Measurements from ENCODE around the gene ENG.

The ENG gene

DNA sequence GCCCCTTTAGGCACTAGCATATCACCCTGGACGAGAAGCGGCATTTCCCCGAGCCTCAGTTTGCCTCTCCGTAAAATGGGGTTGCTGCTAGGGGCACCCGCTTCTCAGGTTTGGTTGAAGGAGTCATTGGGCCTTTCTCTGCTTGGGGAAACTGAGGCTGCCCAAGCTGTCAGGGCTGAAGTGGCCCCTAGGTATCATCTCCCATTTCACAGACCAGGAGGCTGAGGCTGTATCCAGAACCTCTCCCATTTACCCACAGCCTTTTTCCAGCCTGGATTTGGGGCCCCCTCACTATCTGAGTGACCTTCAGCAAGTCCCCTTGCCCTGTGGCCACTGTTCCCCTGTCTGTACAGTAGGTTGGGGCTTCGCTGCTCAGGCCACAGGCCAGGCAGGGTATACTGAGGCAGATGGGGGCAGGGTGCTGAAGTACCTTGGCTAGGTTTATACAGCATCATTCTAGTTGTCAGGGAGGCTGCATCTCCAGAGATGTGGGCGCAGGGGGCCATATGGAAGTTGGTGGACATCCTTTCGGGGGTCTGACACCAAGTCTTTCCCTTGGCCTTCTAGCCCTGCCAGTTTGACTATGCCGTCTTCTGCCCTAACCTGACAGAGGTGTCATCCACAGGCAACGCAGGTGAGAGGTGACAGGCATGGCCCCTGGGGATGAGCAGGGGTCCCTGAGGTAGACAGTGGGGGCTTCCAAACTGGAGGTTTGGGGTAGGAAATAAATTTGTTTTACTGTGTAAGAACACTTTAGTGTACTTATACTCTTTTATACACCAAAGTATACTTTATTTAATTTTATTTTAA lies 43.9 kb downstream of the ENG start (continued):
- TF ChIP-seq, protein P1, sequence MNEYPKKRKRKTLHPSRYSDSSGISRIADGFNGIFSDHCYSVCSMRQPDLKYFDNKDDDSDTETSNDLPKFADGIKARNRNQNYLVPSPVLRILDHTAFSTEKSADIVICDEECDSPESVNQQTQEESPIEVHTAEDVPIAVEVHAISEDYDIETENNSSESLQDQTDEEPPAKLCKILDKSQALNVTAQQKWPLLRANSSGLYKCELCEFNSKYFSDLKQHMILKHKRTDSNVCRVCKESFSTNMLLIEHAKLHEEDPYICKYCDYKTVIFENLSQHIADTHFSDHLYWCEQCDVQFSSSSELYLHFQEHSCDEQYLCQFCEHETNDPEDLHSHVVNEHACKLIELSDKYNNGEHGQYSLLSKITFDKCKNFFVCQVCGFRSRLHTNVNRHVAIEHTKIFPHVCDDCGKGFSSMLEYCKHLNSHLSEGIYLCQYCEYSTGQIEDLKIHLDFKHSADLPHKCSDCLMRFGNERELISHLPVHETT (tag by site-specific recombination; IDR thresholded peaks at IDR 0.05): no peak
- TF ChIP-seq, protein P2, sequence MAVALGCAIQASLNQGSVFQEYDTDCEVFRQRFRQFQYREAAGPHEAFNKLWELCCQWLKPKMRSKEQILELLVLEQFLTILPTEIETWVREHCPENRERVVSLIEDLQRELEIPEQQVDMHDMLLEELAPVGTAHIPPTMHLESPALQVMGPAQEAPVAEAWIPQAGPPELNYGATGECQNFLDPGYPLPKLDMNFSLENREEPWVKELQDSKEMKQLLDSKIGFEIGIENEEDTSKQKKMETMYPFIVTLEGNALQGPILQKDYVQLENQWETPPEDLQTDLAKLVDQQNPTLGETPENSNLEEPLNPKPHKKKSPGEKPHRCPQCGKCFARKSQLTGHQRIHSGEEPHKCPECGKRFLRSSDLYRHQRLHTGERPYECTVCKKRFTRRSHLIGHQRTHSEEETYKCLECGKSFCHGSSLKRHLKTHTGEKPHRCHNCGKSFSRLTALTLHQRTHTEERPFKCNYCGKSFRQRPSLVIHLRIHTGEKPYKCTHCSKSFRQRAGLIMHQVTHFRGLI (tag by site-specific recombination; IDR thresholded peaks at IDR 0.05): no peak
- TF ChIP-seq ZNF16 (tag by site-specific recombination; IDR thresholded peaks at IDR 0.05; ENCODE audit: low read depth) (no peak), TCF7L2 (IDR thresholded peaks at IDR 0.05; ENCODE audit: borderline replicate concordance, low read depth, low read length) (no peak), ZNF785 (tag by site-specific recombination; IDR thresholded peaks at IDR 0.05) (no peak), ZNF394 (tag by site-specific recombination; IDR thresholded peaks at IDR 0.05; ENCODE audit: borderline replicate concordance) (no peak)

DNA sequence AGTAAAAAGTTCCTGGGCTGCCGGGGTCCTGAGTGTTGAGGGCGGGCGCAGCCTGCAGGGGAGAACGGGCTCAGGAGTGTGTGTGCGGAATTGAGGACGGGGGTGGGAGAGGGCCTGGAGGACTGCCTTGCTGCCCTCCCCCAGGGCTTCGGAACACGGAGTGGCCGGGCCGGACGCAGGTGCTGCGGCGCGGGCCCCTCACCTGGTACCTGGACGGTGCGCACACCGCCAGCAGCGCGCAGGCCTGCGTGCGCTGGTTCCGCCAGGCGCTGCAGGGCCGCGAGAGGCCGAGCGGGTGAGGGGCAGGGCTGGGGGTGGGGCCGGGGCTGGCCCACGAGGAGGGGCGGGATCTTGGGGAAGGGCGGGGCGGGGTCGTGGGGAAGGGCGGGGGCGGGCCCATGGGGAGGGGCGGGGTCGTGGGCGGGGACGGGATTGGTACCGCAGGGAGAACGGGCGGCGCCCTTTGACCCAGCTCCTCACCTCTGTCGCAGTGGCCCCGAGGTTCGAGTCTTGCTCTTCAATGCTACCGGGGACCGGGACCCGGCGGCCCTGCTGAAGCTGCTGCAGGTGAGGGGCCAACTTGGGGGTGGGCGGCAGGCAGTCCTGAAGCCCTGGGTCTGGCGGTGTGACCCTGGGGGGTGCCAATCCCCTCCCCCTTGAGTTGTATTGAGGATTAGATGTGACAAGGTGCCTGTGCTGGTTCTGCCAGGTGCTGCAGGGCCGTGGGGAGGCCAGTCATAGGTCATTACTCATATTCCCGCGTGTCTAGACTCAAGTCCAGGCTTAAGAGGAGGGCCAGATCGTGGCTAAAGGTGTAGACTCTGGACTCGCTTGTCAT lies 44.7 kb downstream of the ENG start:
- TF ChIP-seq, protein P3, sequence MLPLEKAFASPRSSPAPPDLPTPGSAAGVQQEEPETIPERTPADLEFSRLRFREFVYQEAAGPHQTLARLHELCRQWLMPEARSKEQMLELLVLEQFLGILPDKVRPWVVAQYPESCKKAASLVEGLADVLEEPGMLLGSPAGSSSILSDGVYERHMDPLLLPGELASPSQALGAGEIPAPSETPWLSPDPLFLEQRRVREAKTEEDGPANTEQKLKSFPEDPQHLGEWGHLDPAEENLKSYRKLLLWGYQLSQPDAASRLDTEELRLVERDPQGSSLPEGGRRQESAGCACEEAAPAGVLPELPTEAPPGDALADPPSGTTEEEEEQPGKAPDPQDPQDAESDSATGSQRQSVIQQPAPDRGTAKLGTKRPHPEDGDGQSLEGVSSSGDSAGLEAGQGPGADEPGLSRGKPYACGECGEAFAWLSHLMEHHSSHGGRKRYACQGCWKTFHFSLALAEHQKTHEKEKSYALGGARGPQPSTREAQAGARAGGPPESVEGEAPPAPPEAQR (tag by site-specific recombination; IDR thresholded peaks at IDR 0.05): no peak
- TF ChIP-seq KLF1 (tag by site-specific recombination; IDR thresholded peaks at IDR 0.05) (peak; percentile 65), ZNF221 (tag by site-specific recombination; IDR thresholded peaks at IDR 0.05; ENCODE audit: borderline replicate concordance) (no peak), KLF8 (tag by site-specific recombination; IDR thresholded peaks at IDR 0.05) (peak; percentile 58; the same call in 1 of the 2 replicates)
- POLR2A ChIA-PET: interaction anchor here (1.0 to 1.2 kb wide), 2 partner anchors 7 to 10 kb away, joined by 3 to 8 read pairs; no protein-coding TSS in a partner anchor
- no peak overlapping the region for H3K27ac ChIP-seq (ENCODE audit: extremely low read depth, low read depth, low read length)
- no peaks in the 10 kb centered on the region for H3K4me1 ChIP-seq (ENCODE audit: control insufficient read depth, insufficient read depth, low read length)
- peaks cover 4 to 75% of the 10 kb centered on the region in 2 experiments; a peak in 2 of 3 replicates for H3K36me3 ChIP-seq (ENCODE audit: control insufficient read depth in 2 of 2, insufficient read depth in 1 of 2, low read length in 2 of 2)
- CTCF ChIA-PET: interaction anchor here (0.6 to 1.0 kb wide), 2 partner anchors 60 to 905 kb away, joined by 3 to 4 read pairs; no protein-coding TSS in a partner anchor
- no peak overlapping the region for H3K4me3 ChIP-seq (ENCODE audit: low read depth, low read length)
- H3K9me3 ChIP-seq (ENCODE audit: control insufficient read depth, insufficient read depth, low read depth, low read length): no peaks in the 10 kb centered on the region

DNA sequence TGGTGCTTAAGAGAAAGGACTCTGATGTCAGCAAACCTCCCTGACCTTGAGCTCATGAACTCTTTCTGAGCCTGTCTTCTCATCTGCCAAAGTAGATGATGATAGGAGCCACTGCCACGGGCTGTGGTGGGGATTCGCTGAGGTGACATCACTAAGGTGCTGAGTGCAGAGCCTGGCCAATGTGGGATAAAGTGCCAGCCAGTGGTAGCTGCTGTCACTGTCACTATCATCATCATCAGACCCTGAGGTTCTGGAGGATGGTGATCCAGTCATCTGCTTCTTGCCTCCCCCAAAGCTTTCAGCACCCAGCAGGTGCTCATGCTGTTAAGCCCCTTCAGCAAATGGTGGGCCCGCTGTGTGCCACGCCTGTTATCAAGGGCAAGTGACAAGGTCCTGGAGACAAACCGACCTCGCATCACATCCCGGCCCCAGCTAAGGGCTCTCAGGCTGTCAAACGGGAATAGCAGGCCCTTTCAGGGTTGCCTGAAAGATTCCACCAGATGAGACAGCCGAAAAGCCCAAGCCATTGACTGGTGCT lies 45.4 kb downstream of the ENG start:
- ChIA-PET POLR2A (interaction anchor here (0.7 to 1.2 kb wide), 3 partner anchors 8 to 14 kb away, joined by 3 to 8 read pairs (median 3); no protein-coding TSS in a partner anchor), CTCF (interaction anchor here (0.6 to 1.0 kb wide), 2 partner anchors 60 to 904 kb away, joined by 3 to 4 read pairs; no protein-coding TSS in a partner anchor)
- H3K4me1 ChIP-seq (ENCODE audit: control insufficient read depth, insufficient read depth, low read length): no peaks in the 10 kb centered on the region
- no peaks in the 10 kb centered on the region for H3K9me3 ChIP-seq (ENCODE audit: control insufficient read depth, insufficient read depth, low read depth, low read length)
- peaks cover 4 to 78% of the 10 kb centered on the region in 2 experiments; a peak in 2 of 3 replicates for H3K36me3 ChIP-seq (ENCODE audit: control insufficient read depth in 2 of 2, insufficient read depth in 1 of 2, low read length in 2 of 2)
- no peak overlapping the region for H3K4me3 ChIP-seq (ENCODE audit: low read depth, low read length)
- no peak overlapping the region for H3K27ac ChIP-seq (ENCODE audit: extremely low read depth, low read depth, low read length)
- TF ChIP-seq ZNF2 (tag by site-specific recombination; IDR thresholded peaks at IDR 0.05) (no peak), ZNF473 (tag by site-specific recombination; IDR thresholded peaks at IDR 0.05) (no peak), ZNF23 (tag by site-specific recombination; IDR thresholded peaks at IDR 0.05; ENCODE audit: borderline replicate concordance) (no peak), ZNF660 (tag by site-specific recombination; IDR thresholded peaks at IDR 0.05) (no peak), BCL11B (tag by site-specific recombination; IDR thresholded peaks at IDR 0.05; ENCODE audit: low read depth) (no peak), ZNF549 (tag by site-specific recombination; IDR thresholded peaks at IDR 0.05) (no peak), IKZF3 (tag by site-specific recombination; IDR thresholded peaks at IDR 0.05) (no peak), ZNF610 (tag by site-specific recombination; IDR thresholded peaks at IDR 0.05; ENCODE audit: borderline replicate concordance) (no peak), ZNF19 (tag by site-specific recombination; IDR thresholded peaks at IDR 0.05; ENCODE audit: low read depth) (no peak), ZNF155 (tag by site-specific recombination; IDR thresholded peaks at IDR 0.05) (no peak), ZNF701 (tag by site-specific recombination; IDR thresholded peaks at IDR 0.05) (no peak)
- TF ChIP-seq, protein P4, sequence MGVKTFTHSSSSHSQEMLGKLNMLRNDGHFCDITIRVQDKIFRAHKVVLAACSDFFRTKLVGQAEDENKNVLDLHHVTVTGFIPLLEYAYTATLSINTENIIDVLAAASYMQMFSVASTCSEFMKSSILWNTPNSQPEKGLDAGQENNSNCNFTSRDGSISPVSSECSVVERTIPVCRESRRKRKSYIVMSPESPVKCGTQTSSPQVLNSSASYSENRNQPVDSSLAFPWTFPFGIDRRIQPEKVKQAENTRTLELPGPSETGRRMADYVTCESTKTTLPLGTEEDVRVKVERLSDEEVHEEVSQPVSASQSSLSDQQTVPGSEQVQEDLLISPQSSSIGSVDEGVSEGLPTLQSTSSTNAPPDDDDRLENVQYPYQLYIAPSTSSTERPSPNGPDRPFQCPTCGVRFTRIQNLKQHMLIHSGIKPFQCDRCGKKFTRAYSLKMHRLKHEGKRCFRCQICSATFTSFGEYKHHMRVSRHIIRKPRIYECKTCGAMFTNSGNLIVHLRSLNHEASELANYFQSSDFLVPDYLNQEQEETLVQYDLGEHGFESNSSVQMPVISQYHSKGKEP (tag by site-specific recombination; IDR thresholded peaks at IDR 0.05): no peak
- TF ChIP-seq, protein P5, sequence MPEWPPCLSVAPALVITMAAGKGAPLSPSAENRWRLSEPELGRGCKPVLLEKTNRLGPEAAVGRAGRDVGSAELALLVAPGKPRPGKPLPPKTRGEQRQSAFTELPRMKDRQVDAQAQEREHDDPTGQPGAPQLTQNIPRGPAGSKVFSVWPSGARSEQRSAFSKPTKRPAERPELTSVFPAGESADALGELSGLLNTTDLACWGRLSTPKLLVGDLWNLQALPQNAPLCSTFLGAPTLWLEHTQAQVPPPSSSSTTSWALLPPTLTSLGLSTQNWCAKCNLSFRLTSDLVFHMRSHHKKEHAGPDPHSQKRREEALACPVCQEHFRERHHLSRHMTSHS (tag by site-specific recombination; IDR thresholded peaks at IDR 0.05): no peak

Measured in HEK293 (cell line).